Stimulated activated CD8-positive, alpha-beta memory T cell treated with anti-CD3 and anti-CD28 coated beads, Interleukin-12 subunit alpha, Interleukin-12 subunit beta, amount 100 ng/mL, for 24 hours (primary cell): ENCODE measurements around the gene VKORC1L1.
A peak's percentile ranks its signal among the peaks of the same experiment; 100 is the strongest.
"Not testable (repeated sequence)": the region's sequence is repeated elsewhere in the genome, so short reads cannot be mapped to it uniquely, and the experiment has no call there.

ENCODE experiments used
- DNase-seq: peaks from one replicate; pipeline ENCODE4 v3.0.0-alpha.2; 2020; ENCODE audit errors: extremely low read depth

Gene VKORC1L1

GRCh38 chr7:65872776-65873581 is at the start of gene VKORC1L1:
Gene VKORC1L1 (plus strand): TSS chr7:65873074. CDS start chr7:65873372, 298 bp downstream.
- DNase-seq, result peak; percentile 87

- no peak for DNase-seq
Observed at GRCh38 chr7:65827366-65827765, 45.5 kb upstream of the VKORC1L1 start.

- no peak for DNase-seq
Observed at GRCh38 chr7:65832281-65832680, 40.6 kb upstream of the VKORC1L1 start.

GRCh38 chr7:65836684-65837083 is 36.2 kb upstream of the VKORC1L1 start:
- DNase-seq, result not testable (repeated sequence)

- not testable (repeated sequence) for DNase-seq
Observed at GRCh38 chr7:65837541-65837956, 35.3 kb upstream of the VKORC1L1 start.

- no peak for DNase-seq
Observed at GRCh38 chr7:65839846-65840245, 33.0 kb upstream of the VKORC1L1 start.

- DNase-seq, result no peak
Observed at GRCh38 chr7:65840446-65840845, 32.4 kb upstream of the VKORC1L1 start.

GRCh38 chr7:65843616-65844015 is 29.3 kb upstream of the VKORC1L1 start:
- not testable (repeated sequence) for DNase-seq

- no peak for DNase-seq
Observed at GRCh38 chr7:65846008-65846570, 26.8 kb upstream of the VKORC1L1 start.

GRCh38 chr7:65853426-65853825 is 19.4 kb upstream of the VKORC1L1 start:
- not testable (repeated sequence) for DNase-seq

- DNase-seq, result not testable (repeated sequence)
Observed at GRCh38 chr7:65853892-65854291, 19.0 kb upstream of the VKORC1L1 start.

GRCh38 chr7:65857321-65857894 is 15.5 kb upstream of the VKORC1L1 start:
- DNase-seq, result not testable (repeated sequence)

- not testable (repeated sequence) for DNase-seq
Observed at GRCh38 chr7:65858660-65859059, 14.2 kb upstream of the VKORC1L1 start.

GRCh38 chr7:65866244-65866643 is 6.6 kb upstream of the VKORC1L1 start:
- not testable (repeated sequence) for DNase-seq

GRCh38 chr7:65867681-65868080 is 5.2 kb upstream of the VKORC1L1 start:
- DNase-seq, result not testable (repeated sequence)

- not testable (repeated sequence) for DNase-seq
Observed at GRCh38 chr7:65869312-65869711, 3.6 kb upstream of the VKORC1L1 start.

- not testable (repeated sequence) for DNase-seq
Observed at GRCh38 chr7:65871451-65871850, 1.4 kb upstream of the VKORC1L1 start.

GRCh38 chr7:65873582-65874193 is 814 bp downstream of the VKORC1L1 start:
- DNase-seq, result not testable (repeated sequence)

GRCh38 chr7:65875715-65876114 is 2.8 kb downstream of the VKORC1L1 start:
- DNase-seq, result not testable (repeated sequence)

- not testable (repeated sequence) for DNase-seq
Observed at GRCh38 chr7:65879292-65880153, 6.6 kb downstream of the VKORC1L1 start.

GRCh38 chr7:65880242-65880641 is 7.4 kb downstream of the VKORC1L1 start:
- DNase-seq, result not testable (repeated sequence)
